ENCODE measurements around the gene ACTL7B.
"Not testable (repeated sequence)": the region's sequence is repeated elsewhere in the genome, so short reads cannot be mapped to it uniquely, and the experiment has no call there.

Gene ACTL7B, protein sequence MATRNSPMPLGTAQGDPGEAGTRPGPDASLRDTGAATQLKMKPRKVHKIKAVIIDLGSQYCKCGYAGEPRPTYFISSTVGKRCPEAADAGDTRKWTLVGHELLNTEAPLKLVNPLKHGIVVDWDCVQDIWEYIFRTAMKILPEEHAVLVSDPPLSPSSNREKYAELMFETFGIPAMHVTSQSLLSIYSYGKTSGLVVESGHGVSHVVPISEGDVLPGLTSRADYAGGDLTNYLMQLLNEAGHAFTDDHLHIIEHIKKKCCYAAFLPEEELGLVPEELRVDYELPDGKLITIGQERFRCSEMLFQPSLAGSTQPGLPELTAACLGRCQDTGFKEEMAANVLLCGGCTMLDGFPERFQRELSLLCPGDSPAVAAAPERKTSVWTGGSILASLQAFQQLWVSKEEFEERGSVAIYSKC

DNA sequence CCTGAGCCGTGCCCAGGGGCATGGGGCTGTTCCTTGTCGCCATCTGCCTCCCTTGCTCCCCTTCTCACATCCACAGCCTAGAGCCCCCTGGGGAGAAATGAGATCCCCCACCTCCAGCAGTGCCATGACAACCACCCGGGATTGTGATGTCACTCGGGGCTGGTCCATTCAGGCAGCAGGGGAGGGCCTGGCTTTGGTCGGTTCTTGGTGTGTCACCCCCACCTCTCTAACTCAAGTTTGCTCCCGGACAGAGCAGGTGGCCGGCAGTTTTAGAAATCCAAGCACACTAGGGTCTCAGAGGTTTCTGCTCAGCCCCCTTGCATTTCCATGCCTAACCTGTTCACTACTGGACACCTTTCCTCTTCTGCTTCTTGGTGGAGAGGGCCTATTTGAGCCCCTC, at the start of gene ACTL7B:
TSS of gene ACTL7B (minus strand) at position 99 of the 400 bp plus-strand sequence. CDS start at position 43, 56 bp downstream.
- no peak for DNase-seq (ENCODE audit: low read depth, low spot score)
- H3K27ac ChIP-seq: no peak within 1 kb of the TSS

DNA sequence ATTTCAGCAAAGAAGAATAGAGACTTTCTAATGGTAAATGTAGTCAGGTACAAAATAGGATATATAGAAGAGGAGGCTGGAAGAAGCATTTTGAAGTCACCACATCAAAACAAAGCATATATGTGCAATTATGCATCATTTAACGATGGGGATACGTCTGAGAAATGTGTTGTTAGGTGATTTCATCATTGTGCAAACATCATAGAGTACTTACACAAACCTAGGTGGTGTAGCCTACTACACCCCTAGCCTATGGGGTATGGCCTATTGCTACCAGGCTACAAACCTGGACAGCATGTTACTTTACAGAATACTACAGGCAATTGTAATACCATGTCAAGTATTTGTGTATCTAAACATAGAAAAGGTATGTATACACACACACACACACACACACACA, 49.7 kb upstream of the ACTL7B start:
- no peak for DNase-seq (ENCODE audit: low read depth, low spot score)
- no peak overlapping the region for H3K27ac ChIP-seq

DNA sequence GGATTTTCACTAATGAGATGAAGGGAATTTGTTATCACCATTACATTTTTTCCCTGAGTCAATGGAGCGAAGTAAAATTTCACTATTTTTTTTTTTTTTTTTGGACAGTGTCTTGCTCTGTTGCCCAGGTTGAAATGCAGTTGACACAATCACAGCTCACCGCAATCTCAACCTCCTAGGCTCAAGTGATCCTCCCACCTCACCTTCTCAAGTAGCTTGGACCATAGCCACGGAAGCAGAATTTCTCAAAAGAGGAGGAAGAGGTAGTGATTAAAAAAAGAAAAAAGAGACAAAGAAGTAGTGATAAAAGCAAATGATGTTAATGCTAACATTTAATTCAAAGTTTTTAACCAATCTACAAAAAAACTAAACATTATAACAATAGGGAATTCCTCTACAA, 48.4 kb upstream of the ACTL7B start:
- no peak overlapping the region for H3K27ac ChIP-seq
- no peak for DNase-seq (ENCODE audit: low read depth, low spot score)

DNA sequence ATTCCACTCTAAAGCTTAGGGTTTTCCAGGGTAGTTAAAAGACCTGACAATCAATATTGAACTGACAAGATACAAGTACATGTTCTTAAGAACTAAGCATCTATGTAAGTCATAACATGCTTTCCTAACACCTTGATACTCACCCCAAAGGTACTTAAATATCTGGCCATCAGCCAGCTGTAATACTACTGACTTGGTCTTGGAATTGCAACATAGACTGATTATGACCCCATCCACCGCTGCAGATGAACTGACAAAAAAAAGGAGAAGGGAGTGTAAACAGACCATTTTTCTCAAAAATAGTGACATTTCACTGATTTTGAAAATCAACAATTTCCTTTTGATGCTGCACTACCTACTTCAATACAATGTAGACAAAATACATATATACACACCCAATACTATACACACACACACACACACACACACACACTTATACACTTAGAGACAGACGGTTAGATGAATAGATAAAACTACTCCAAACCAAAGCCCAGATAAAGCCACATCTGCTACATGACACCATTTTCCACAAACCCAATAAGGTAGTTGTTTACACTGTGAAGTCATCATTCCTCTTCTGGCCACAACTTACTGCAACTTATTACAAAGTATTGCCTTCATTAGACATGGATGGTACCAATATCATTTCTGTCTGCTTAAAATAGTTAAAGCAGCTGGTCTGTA, 47.8 kb upstream of the ACTL7B start:
- DNase-seq (ENCODE audit: low read depth, low spot score): no peak
- H3K27ac ChIP-seq: no peak overlapping the region

DNA sequence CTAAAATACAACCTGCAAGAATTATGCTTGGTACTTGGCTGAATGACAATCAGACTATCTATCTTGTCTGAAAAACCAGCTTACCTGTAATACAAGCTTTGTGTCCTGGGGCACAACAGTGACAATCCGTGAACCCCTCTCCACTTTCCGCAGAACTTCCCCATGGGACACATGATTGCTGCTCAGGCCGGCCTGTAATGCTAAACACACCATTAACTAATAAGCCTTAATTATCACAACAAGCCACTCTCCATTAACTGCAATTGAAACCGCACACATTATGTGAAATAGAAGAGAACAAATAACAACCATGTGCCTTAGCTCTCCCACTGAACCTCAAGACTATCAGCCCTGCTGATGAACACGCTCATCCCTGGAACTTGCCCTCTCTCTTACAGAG, 44.4 kb upstream of the ACTL7B start:
- no peak for DNase-seq (ENCODE audit: low read depth, low spot score)
- no peak overlapping the region for H3K27ac ChIP-seq

DNA sequence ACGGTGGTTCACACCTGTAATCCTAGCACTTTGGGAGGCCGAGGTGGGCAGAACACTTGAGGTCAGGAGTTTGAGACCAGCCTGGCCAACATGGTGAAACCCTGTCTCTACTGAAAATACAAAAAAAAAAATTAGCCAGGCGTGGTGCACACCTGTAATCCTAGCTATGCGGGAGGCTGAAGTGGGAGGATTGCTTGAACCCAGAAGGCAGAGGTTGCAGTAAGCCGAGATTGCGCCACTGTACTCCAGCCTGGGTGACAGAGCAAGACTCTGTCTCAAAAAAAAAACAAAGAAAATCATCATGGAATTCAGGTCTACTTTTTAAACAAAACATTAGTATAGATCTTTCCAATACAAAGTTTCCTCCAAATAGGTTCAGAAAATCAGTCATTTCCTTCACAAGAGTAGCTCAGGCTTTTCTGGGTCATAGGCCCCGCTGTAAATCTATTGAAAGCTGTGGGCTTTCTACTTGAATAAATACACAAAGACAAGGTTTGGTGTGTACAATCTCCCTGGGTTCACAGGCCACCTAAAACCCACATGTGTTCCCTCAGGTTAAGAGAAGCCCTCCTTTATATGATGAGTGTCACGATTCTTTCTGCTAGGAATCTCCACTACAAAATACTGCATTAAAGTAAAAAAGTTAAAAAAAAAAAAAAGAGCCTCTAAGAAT, 43.4 kb upstream of the ACTL7B start:
- not testable (repeated sequence) for H3K27ac ChIP-seq; DNase-seq (ENCODE audit: low read depth, low spot score)

DNA sequence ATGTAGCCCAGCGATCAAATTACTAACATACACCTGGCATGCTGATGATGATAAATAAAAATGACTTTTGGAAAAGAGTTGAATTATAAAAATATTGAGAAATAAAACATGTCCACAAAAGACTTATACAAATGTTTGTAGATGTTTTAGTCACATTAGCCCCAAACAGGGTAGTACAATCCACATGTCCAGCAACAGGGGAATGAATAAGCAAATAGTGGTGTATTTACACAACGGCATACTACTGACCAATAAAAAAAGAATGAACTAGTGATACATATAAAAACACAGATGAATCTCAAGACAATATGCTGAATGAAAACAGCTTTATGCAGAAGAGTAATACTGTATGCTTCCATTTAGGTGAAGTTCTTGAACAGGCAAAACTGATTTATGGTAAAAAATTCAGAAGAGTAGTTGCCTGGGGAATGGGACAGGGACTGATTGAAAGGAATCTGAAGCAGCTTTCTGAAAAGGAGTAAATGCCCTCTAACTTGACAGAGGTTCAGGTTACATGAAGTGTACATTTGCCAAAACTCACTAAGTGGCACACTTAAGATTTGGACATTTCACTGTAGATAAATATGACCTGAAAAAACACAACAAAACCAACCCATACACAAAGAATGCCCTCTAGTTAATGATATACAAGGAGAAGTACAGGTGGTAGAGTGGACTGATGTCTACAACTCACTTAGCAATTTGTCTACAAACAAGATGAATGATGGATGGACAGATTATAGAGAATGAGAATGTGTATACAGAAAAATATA, 41.7 kb upstream of the ACTL7B start:
- no peak overlapping the region for H3K27ac ChIP-seq
- no peak for DNase-seq (ENCODE audit: low read depth, low spot score)

DNA sequence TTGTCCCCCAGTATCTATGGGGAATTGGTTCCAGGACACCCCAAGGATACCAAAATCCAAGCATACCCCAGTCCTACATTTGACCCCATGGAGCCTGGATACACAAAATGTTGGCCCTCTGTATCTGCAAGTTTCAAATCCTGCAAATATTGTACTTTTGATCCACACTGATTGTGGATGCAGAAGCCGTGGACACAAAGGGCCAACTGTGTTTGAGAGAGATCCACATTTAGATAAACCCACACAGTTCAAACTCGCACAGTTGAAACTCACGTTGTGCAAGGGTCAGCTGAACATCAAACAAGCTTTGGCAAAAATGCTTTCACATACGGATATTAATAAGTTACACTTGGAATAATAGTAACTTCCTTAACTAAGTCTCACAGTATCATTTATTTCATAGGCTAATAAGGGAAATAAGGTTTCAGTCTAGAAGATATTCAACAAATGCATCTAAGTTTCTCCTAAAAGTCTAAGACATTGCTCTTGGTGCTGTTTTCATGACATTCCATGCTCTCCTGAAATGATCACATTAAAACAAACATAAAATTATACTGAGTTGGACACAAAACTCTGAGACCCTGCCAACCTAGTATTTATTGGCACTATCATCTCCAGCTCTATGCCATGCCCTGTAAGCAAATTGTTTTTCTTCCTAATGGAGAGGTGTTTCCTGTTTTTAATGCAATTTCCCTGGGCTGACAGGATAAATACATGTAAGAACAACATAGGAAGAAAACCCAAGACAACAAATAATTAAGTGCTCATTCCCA, 38.6 kb upstream of the ACTL7B start:
- H3K27ac ChIP-seq: no peak overlapping the region
- DNase-seq (ENCODE audit: low read depth, low spot score): no peak

DNA sequence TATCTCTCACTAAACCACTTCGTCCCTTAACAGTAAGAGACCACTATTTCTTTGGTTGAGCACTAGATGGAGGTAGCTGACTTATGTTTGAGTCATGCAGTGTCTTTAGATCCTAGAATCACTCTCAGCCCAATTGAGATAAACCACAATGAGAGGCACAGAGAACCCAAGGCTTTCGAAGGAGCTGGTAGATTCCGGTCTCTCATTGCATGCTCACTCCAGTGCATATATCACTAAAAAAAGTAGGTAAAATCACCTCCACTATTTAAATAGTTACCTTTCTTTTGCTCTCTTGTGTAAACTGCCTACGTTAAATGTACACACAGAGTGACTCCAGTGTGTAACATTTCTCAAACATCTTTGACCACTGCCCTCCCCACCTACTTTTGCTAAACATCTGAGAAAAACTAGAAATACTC, 33.9 kb upstream of the ACTL7B start:
- DNase-seq (ENCODE audit: low read depth, low spot score): no peak
- no peak overlapping the region for H3K27ac ChIP-seq

DNA sequence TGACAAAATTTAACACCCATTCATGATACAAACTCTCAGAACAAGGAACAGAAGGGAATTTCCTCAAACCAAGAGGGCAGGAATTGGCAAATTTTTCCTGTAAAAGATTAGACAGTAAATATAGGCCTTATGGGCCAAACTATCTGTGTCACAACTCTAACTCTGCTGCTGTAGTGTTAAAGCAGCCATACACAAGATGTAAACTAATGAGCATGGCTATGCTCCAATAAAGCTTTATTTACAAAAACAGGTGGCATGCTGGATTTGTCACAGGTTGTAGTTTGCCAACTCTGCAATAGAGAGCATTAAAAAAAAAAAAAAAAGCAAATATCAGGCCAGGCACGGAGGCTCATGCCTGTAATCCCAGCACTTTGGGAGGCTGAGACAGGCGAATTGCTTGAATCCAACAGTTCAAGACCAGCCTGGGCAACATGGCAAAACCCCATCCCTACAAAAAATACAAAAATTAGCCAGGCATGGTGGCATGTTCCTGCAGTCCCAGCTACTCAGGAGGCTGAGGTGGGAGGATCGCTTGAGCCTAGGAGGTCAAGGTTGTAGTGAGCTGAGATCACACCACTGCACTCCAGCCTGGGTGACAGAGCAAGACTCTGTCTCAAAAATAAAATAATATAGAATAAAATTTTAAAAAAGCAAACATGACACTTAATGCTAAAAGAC, 30.9 kb upstream of the ACTL7B start:
- peak overlapping the region; percentile 9 for H3K27ac ChIP-seq
- not testable (repeated sequence) for DNase-seq (ENCODE audit: low read depth, low spot score)

DNA sequence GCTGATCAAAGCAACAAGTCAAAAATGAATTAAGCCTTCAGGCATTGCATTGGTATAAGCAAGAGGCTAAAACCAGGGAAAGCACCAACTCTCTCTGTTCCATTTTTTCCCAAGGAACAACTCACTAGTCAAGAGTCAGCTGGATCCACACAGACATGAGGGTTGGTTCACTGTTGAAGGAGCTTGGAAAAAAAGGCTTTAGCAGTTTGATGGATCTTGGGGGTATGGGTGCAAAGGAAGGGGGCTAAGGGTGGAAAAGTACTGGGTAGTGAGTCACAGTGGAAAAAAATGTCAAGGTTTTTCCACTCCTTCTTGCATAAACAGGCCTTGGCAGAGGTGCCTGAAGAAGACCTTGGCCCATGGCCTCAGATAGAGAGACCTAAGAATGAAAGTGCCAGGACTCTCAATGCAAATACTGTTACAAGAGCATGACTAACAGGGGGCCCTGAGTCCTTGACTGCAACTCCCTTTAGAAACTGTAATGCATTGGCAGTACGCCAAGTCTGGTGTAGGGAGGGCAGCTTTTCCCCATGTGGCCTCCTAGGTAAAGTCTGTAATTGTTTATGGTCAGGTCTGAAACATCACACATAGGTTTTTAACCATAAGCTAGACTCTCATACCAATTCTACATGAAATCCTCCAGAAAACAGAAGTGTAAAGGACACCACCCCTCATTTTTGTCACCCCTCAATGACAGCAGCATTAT, 30.0 kb upstream of the ACTL7B start:
- H3K27ac ChIP-seq: peak overlapping the region; percentile 9
- peak; percentile 53 for DNase-seq (ENCODE audit: low read depth, low spot score)

DNA sequence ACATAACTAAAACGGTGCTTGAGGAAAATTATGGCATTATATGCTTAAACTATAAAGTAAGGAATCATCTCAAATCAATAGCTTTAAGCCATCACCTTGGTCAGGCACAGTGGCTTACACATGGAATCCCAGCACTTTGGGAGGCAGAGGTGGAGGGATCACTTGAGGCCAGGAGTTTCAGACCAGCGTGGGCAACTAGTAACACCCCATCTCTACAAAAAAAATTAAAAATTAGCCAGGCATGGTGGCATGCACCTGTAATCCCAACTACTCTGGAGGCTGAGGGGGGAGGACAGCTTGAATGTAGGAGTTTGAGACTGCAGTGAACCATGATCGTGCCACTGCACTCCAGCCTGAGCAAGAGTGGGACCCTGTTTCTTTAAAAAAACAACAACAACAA, 28.9 kb upstream of the ACTL7B start:
- no peak overlapping the region for H3K27ac ChIP-seq
- no peak for DNase-seq (ENCODE audit: low read depth, low spot score)

DNA sequence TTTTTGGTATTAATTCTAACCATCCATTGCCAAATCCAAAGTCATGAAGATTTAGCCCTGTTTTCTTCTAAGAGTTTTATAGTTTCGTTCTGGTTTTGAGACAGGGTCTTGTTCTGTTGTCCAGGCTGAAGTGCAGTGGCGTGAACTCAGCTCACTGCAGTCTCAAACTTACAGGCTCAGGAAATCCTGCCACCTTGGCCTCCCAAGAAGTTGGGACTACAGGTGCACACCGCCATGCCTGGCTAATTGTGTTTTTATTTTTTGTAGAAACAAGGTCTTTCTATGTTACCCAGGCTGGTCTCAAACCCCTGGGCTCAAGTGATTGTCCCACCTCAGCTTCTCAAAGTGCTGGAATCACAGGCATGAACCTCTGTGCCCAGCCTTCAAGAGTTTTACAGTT, 27.3 kb upstream of the ACTL7B start:
- no peak overlapping the region for H3K27ac ChIP-seq

DNA sequence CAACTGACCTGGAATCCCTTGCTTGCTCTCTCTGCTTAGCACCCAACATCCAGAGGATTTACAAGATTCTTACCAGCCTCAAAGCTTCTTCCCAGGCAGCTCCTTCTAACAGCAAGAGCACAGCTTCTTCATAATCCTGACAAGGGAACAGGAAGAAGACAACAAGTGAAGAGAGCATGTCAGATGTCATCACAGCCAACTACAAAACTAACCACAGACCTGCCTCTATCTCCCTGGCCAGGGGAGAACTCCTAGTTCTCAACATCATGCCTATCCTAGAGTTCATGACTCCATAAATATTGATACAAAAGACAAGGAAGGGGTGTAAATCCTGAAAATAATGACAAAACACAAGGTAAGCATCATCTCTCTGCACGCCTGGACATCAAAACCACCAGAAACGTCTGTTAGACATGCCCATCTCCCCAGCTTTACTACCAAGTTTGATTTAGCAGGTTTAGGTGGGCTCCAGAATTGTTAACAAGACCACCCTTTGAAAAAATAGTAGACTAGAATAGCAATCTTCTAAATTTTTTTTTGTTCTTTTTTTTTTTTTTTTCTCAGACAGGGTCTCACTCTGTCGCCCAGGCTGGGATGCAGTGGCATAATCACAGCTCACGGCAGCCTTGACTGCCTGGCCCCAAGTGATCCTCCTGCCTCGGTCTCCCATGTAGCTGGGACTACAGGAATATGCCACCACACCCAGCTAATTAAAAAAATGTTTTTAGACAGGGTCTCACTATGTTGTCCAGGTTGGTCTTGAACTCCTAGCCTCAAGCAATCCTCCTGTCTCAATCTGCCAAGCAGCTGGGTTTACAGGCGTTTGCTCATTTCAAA, 26.5 kb upstream of the ACTL7B start:
- H3K27ac ChIP-seq: no peak overlapping the region

More for the DNA sequence above, 27.3 kb upstream of the ACTL7B start:
- DNase-seq (ENCODE audit: low read depth, low spot score): no peak

DNA sequence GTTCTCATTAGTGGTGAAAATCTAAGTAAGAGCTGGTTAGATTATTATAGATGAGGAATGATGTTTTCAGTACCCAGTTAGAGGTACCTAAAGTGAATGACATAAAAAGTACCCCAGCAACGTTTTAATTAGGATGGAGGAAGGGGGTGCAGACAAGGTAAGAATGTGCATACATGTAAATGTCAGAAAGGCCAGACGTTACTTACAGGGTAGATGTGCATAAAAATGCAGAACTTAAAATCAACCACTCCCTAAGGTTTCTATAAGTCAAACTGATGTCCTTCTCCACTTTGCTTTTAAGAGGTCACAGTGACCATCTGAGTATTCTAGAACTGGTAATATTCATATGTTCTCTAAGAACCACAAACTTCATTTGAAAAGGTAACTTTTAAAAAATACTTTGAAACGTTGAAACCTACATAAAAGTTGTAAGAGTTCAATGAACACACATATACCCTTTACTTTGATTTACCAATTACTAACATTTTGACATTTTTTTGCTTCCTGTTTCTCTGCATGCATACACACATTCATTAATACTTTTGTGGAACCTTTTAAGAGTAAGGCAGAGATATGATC, 25.0 kb upstream of the ACTL7B start:
- no peak for DNase-seq (ENCODE audit: low read depth, low spot score)
- no peak overlapping the region for H3K27ac ChIP-seq

More for the DNA sequence above, 26.5 kb upstream of the ACTL7B start:
- DNase-seq (ENCODE audit: low read depth, low spot score): no peak

DNA sequence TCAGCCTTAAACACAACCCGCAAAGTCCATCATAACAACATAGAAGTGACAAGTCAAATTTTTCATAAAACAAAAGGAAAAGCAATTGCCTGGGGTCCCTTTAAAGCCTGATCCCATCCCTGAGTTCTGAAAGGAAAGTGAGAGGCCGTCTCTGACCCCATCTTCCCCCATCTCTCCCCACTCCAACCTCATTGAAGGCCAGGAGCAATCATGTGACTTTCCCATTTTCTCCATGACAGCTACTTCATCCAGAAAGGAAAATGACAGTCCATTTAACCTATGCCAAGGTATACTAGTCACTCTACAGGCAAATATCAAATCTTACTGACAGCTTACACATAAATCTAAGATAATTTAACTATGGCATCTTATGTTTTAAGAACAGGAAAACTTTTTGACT, 21.7 kb upstream of the ACTL7B start:
- DNase-seq (ENCODE audit: low read depth, low spot score): no peak
- no peak overlapping the region for H3K27ac ChIP-seq

DNA sequence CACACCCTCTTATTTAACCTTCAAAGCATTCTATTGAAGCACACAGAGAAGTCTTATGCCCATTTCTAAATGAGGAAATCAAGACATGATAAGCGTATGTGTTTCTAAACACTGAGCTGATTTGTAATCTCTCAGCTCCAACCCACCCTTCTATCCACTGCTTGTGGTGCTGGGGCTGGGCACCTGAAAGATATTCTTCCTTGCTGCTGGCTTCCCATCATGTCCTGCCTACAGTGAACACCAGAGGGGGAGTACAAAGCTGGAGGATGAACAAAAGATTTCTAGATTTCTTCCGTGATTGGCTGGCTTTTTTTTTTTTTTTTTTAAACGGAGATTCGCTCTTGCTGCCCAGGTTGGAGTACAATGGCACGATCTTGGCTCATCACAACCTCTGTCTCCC, 20.6 kb upstream of the ACTL7B start:
- no peak overlapping the region for H3K27ac ChIP-seq
- DNase-seq (ENCODE audit: low read depth, low spot score): no peak
